Right lobe of liver (tissue), 4 donors: ENCODE measurements around the gene AGFG1.

ENCODE experiments used
- POLR2A ChIP-seq: fragments of 450-650 bp; IDR thresholded peaks from one replicate; pipeline ENCODE4 v1.6.1; 2017; ENCODE audit warnings: antibody characterized with exemption, mild to moderate bottlenecking
- TF ChIP-seq, protein P1 (sequence below), 4 donors: fragments of 200-600 bp in 3 of 4; fragments of 450-650 bp in 1 of 4; IDR thresholded peaks; one replicate each; pipeline versions ENCODE4 v1.5.1 to v1.8.0; 2016 to 2022; ENCODE audit warnings: antibody characterized with exemption in 4 of 4, mild to moderate bottlenecking in 2 of 4
- donor health status: DM: no; HTN: no; CAD: no.
- donor health status: DM: no; HTN: no; CAD: no.
- donor health status: DM: no; HTN: yes; CAD: no.

GRCh38 chr2:227455200-227455599 lies 16.8 kb upstream of the AGFG1 start:
- TF ChIP-seq, protein P1, sequence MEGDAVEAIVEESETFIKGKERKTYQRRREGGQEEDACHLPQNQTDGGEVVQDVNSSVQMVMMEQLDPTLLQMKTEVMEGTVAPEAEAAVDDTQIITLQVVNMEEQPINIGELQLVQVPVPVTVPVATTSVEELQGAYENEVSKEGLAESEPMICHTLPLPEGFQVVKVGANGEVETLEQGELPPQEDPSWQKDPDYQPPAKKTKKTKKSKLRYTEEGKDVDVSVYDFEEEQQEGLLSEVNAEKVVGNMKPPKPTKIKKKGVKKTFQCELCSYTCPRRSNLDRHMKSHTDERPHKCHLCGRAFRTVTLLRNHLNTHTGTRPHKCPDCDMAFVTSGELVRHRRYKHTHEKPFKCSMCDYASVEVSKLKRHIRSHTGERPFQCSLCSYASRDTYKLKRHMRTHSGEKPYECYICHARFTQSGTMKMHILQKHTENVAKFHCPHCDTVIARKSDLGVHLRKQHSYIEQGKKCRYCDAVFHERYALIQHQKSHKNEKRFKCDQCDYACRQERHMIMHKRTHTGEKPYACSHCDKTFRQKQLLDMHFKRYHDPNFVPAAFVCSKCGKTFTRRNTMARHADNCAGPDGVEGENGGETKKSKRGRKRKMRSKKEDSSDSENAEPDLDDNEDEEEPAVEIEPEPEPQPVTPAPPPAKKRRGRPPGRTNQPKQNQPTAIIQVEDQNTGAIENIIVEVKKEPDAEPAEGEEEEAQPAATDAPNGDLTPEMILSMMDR (IDR thresholded peaks at IDR 0.05): no peak
- no peak for TF ChIP-seq POLR2A
